Activated CD4-positive, alpha-beta T cell treated with anti-CD3 and anti-CD28 coated beads, Interleukin-2, amount 10 ng/mL, durations not matched to agents 7 days and 5 days (primary cell): ENCODE results near the gene ZBTB32. TPM values are rescaled to one million over a fixed set of nuclear protein-coding genes. Genes with fewer than 3 reads are reported as not detected.
A peak's percentile ranks its signal among the peaks of the same experiment; 100 is the strongest.

ENCODE experiments used
- CTCF ChIA-PET: fragments of 350-600 bp; sonication (Branson Sonifier 250); formaldehyde crosslinking; loops from one replicate; lab custom pipeline; 2021; ENCODE audit warnings: antibody characterized with exemption; lab: Charles Lee
- POLR2A ChIA-PET: fragments of 350-600 bp; sonication (Branson Sonifier 250); formaldehyde crosslinking; loops from one replicate; lab custom pipeline; 2021; ENCODE audit warnings: antibody characterized with exemption; lab: Charles Lee
- DNase-seq: peaks from one replicate; pipeline ENCODE4 v3.0.0-alpha.2; 2020
- H3K27ac Mint-ChIP-seq: one replicate; pipeline ENCODE4 v1.8.0; 2021; ENCODE audit warnings: mild to moderate bottlenecking, moderate library complexity, mixed read lengths
- H3K27me3 Mint-ChIP-seq: one replicate; pipeline ENCODE4 v1.8.0; 2021; ENCODE audit warnings: mixed read lengths
- H3K36me3 Mint-ChIP-seq: one replicate; pipeline ENCODE4 v1.8.0; 2021; ENCODE audit warnings: low read depth, mixed read lengths
- H3K4me1 Mint-ChIP-seq: one replicate; pipeline ENCODE4 v1.8.0; 2021; ENCODE audit warnings: mixed read lengths
- H3K4me3 Mint-ChIP-seq: one replicate; pipeline ENCODE4 v1.8.0; 2021; ENCODE audit warnings: mild to moderate bottlenecking, moderate library complexity, mixed read lengths
- H3K9me3 Mint-ChIP-seq: one replicate; pipeline ENCODE4 v1.8.0; 2021; ENCODE audit warnings: mixed read lengths
- total RNA-seq, 2 experiments: library from RNA; stranded (reverse); gene quantifications; one replicate each; pipeline ENCODE4 v1.2.3, GENCODE V29; 2021

ZBTB32 gene
- total RNA-seq, 2 experiments from 2014 or later = 15.4 to 17.3 TPM

DNA sequence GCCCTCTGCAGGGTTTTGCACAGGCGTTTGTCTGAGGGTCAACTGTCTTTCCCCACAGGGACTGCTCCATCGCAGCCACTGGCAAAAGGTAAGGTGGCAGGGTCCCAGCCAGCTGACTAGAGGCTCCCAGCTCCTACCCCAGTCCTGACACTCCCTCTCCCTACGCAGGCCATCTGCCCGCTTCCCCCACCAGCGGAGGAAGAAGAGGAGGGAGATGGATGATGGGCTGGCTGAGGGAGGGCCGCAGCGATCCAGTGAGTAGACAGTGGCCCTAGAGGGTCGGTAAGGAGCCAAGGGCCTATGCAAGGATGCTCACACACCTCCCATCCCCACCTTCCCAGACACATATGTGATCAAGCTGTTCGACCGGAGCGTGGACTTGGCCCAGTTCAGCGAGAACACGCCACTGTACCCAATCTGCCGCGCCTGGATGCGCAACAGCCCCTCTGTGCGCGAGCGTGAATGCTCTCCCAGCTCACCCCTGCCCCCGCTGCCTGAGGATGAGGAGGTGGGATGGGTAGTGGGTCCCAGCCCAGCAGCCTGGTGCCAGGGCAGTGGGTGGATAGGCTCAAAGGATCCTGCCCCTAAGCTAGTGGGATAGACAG is 48.5 kb downstream of the ZBTB32 start:
- Mint-ChIP-seq H3K9me3 (no peaks in the 10 kb centered on the region), H3K27me3 (no peaks in the 10 kb centered on the region), H3K4me1 (peaks cover 41% of the 10 kb centered on the region), H3K36me3 (peaks cover 18% of the 10 kb centered on the region), H3K4me3 (no peak overlapping the region), H3K27ac (no peak overlapping the region)
- no peak for DNase-seq
- CTCF ChIA-PET = interaction anchor here (1.3 to 1.5 kb wide), 2 partner anchors 10 to 13 kb away, joined by 3 to 5 read pairs; partner anchors contain the start of gene IGFLR1
- POLR2A ChIA-PET = no interaction called here

GRCh38 chr19:35753634-35754369 is 49.4 kb downstream of the ZBTB32 start:
- POLR2A ChIA-PET = no interaction called here
- peaks cover 34% of the 10 kb centered on the region for H3K4me1 Mint-ChIP-seq
- CTCF ChIA-PET = no interaction called here

GRCh38 chr19:35754370-35755130 is 50.2 kb downstream of the ZBTB32 start:
- Mint-ChIP-seq H3K4me1 (peaks cover 38% of the 10 kb centered on the region), H3K27ac (peak overlapping the region; percentile 44), H3K36me3 (peaks cover 20% of the 10 kb centered on the region), H3K9me3 (no peaks in the 10 kb centered on the region), H3K27me3 (no peaks in the 10 kb centered on the region), H3K4me3 (no peak overlapping the region)
- CTCF ChIA-PET = no interaction called here
- POLR2A ChIA-PET = no interaction called here
- DNase-seq = no peak

More at GRCh38 chr19:35753634-35754369, 49.4 kb downstream of the ZBTB32 start:
- H3K27ac Mint-ChIP-seq = no peak overlapping the region
- no peak overlapping the region for H3K4me3 Mint-ChIP-seq
- peaks cover 16% of the 10 kb centered on the region for H3K36me3 Mint-ChIP-seq
- H3K27me3 Mint-ChIP-seq = no peaks in the 10 kb centered on the region
- no peak for DNase-seq
- H3K9me3 Mint-ChIP-seq = no peaks in the 10 kb centered on the region

GRCh38 chr19:35755131-35755549 is 50.8 kb downstream of the ZBTB32 start:
- H3K4me3 Mint-ChIP-seq = no peak overlapping the region
- CTCF ChIA-PET = no interaction called here
- no peak for DNase-seq
- no peak overlapping the region for H3K27ac Mint-ChIP-seq
- H3K36me3 Mint-ChIP-seq = peaks cover 23% of the 10 kb centered on the region
- POLR2A ChIA-PET = no interaction called here
- peaks cover 36% of the 10 kb centered on the region for H3K4me1 Mint-ChIP-seq
- H3K27me3 Mint-ChIP-seq = no peaks in the 10 kb centered on the region
- H3K9me3 Mint-ChIP-seq = no peaks in the 10 kb centered on the region

GRCh38 chr19:35755550-35756376 is 51.4 kb downstream of the ZBTB32 start:
- CTCF ChIA-PET = no interaction called here
- Mint-ChIP-seq H3K4me1 (peaks cover 37% of the 10 kb centered on the region), H3K9me3 (no peaks in the 10 kb centered on the region), H3K27me3 (no peaks in the 10 kb centered on the region), H3K4me3 (peak overlapping the region; percentile 52), H3K27ac (peak overlapping the region; percentile 76), H3K36me3 (peaks cover 29% of the 10 kb centered on the region)
- DNase-seq = peak; percentile 46
- POLR2A ChIA-PET = no interaction called here

DNA sequence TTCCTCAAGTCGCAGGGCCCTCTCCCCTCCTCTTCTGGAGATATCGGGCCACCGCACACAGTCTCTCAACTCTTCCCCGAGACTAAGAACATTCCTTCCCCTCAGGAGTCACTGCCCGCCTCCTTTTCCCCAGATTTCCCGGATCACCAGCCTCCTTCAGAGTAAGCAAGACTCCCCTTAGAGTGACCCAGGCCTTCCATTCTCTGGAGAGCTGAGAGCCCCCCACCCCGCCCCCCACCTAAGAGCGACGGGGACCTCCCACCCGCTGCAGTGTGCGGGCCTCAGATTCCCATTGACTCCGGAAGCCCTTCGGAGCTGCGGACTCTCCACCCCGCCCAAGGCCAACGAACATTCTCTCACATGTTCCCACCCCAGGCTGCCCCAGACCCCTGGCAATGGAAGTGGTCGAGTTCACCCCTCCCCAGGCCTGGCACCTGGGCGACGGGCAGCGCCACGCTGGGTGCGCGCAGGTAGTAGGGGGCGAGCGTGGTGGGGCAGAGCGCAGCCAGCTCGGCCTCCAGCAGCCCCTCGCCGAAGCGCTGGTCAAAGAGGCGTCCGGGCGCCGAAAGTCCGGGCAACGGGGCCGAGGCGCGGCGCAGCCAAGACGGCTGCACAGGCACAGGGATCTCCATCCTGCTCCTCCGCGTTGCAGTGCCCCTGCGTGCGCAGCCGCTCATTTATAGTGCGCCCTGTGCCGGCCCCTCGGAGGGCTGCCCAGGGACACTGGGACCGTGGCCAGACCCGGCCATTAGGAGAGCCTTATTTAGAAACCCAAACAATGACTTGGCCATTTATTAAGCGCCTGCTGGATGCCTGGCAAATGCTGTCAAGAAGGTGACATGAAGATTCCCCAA is 52.2 kb downstream of the ZBTB32 start, which contains the start of gene HSPB6:
TSS of gene HSPB6 (minus strand) at position 653 of the 854 bp plus-strand sequence. CDS start at position 632, 21 bp downstream.
- peaks cover 37% of the 10 kb centered on the region for H3K4me1 Mint-ChIP-seq
- ChIA-PET CTCF (no interaction called here), POLR2A (no interaction called here)
- no peaks in the 10 kb centered on the region for H3K27me3 Mint-ChIP-seq
- H3K27ac Mint-ChIP-seq = peak within 1 kb of the TSS; percentile 93
- peak within 1 kb of the TSS; percentile 84 for H3K4me3 Mint-ChIP-seq
- H3K9me3 Mint-ChIP-seq = no peaks in the 10 kb centered on the region
- H3K36me3 Mint-ChIP-seq = peaks cover 32% of the 10 kb centered on the region
- no peak for DNase-seq

DNA sequence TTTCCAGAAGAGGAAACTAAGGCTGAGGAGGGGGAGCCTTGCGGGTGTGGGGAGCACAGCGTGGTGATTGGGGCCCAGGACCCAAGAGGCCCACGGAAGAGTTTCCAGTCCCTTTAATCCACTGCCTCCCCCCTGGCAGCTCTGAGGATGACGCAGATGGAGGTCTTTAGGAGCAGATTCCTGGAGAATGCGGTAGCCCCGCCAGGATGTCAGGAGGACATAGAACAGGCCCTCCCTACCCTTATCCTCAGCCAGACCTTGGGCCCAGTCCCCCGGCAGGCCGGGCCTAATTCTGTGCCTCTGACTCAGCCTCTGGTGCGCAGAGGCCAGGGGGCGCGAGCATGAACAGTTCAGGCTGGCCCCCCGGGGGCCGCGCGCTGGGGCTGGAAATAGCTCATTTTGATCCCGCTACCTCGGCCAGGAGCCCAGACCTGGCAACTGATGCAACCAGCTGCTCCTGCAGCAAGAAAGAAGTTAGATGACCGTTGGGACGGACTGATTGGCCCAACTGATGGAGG is 52.9 kb downstream of the ZBTB32 start:
- no peak for DNase-seq

GRCh38 chr19:35757749-35758608 is 53.6 kb downstream of the ZBTB32 start, which contains the start of gene PROSER3:
Gene PROSER3, plus strand, starts transcription at chr19:35758176. Its CDS starts 40 bp downstream, at chr19:35758216.
- H3K27me3 Mint-ChIP-seq = no peaks in the 10 kb centered on the region
- POLR2A ChIA-PET = no interaction called here

More for the DNA sequence above, 52.9 kb downstream of the ZBTB32 start:
- Mint-ChIP-seq H3K9me3 (no peaks in the 10 kb centered on the region), H3K27me3 (no peaks in the 10 kb centered on the region), H3K27ac (peak overlapping the region; percentile 93), H3K36me3 (peaks cover 37% of the 10 kb centered on the region), H3K4me1 (peaks cover 37% of the 10 kb centered on the region), H3K4me3 (peak overlapping the region; percentile 84)
- POLR2A ChIA-PET = no interaction called here
- CTCF ChIA-PET = no interaction called here

DNA sequence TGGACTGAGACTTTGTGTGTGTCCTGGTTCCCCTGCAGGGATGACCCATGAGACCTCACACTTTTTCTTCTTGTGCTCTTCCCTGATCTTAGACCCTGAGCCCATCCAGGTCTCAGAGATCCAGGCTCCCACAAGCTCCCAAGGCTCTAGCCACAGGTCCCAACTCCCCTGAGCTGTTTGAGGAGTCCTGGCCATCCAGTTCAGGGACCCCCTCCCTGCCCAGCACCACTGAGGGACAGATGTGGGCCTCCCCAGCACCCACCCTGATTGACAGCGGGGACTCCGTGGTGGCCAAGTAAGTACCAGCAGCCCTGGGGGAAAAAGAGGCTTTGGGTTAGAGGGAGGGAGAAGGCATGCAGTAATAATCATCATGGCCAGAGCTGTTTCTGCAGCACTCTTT is 55.3 kb downstream of the ZBTB32 start:
- H3K27me3 Mint-ChIP-seq = no peaks in the 10 kb centered on the region
- POLR2A ChIA-PET = interaction anchor here (0.6 kb wide), 1 partner anchor 11 kb away, joined by 3 read pairs; no protein-coding TSS in a partner anchor
- CTCF ChIA-PET = interaction anchor here (0.6 kb wide), 2 partner anchors 13 to 892 kb away, joined by 3 read pairs; no protein-coding TSS in a partner anchor

More at GRCh38 chr19:35757749-35758608, 53.6 kb downstream of the ZBTB32 start, which contains the start of gene PROSER3:
- CTCF ChIA-PET = no interaction called here
- H3K4me3 Mint-ChIP-seq = peak within 1 kb of the TSS; percentile 84
- no peaks in the 10 kb centered on the region for H3K9me3 Mint-ChIP-seq
- peak within 1 kb of the TSS; percentile 93 for H3K27ac Mint-ChIP-seq
- H3K4me1 Mint-ChIP-seq = peaks cover 37% of the 10 kb centered on the region
- peaks cover 38% of the 10 kb centered on the region for H3K36me3 Mint-ChIP-seq
- peak; percentile 99 for DNase-seq

DNA sequence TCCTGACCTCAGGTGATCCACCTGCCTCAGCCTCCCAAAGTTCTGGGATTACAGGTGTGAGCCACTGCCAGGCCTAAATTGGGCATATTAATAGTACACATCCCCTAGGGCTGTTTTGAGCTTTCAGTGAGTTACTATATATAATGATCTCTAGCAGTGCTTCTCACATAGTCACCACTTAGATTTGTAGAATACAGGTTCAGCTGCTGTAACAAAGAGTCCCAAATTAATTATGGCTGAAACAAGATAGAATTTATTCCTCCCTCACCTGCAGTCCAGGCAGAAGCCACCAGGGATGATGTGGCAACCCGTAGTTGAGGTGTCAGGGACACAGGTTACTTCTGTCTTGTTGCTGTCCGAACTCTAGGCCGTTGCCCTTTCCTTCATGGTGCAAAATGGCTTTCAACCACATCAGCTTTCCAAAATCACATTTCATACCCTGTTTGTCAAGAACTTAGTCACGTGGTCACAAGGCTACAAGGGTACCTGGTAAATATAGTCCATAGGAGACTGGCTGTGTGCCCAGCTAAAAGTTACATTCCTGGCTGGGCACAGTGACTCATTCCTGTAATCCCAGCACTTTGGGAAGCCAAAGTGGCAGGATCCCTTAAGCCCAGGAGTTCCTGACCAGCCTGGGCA is 56.5 kb downstream of the ZBTB32 start:
- CTCF ChIA-PET = interaction anchor here (0.6 to 1.9 kb wide), 3 partner anchors 13 to 177 kb away, joined by 3 to 5 read pairs (median 3); partner anchors contain the start of gene LIN37
- H3K27me3 Mint-ChIP-seq = no peaks in the 10 kb centered on the region
- H3K9me3 Mint-ChIP-seq = no peaks in the 10 kb centered on the region
- H3K27ac Mint-ChIP-seq = no peak overlapping the region
- peaks cover 27% of the 10 kb centered on the region for H3K36me3 Mint-ChIP-seq
- POLR2A ChIA-PET = no interaction called here
- H3K4me1 Mint-ChIP-seq = peaks cover 31% of the 10 kb centered on the region
- no peak for DNase-seq
- no peak overlapping the region for H3K4me3 Mint-ChIP-seq

More for the DNA sequence above, 55.3 kb downstream of the ZBTB32 start:
- H3K4me1 Mint-ChIP-seq = peaks cover 36% of the 10 kb centered on the region
- H3K4me3 Mint-ChIP-seq = peak overlapping the region; percentile 84
- no peaks in the 10 kb centered on the region for H3K9me3 Mint-ChIP-seq
- H3K27ac Mint-ChIP-seq = no peak overlapping the region
- peaks cover 29% of the 10 kb centered on the region for H3K36me3 Mint-ChIP-seq
- no peak for DNase-seq
